GM12891 (cell line): ENCODE measurements around the gene NPY4R2.
"Not testable (repeated sequence)": the region's sequence is repeated elsewhere in the genome, so short reads cannot be mapped to it uniquely, and the experiment has no call there.

Experiments
- PAX5 ChIP-seq: IDR thresholded peaks from 2 replicates; pipeline ENCODE4 v1.6.1; 2011; ENCODE audit warnings: low read length, moderate library complexity, mild to moderate bottlenecking; ENCODE audit not compliant: insufficient read depth, severe bottlenecking
- POLR2A ChIP-seq: IDR thresholded peaks from 2 replicates; pipeline ENCODE4 v1.6.1; 2011; ENCODE audit warnings: low read depth, low read length, control low read depth
- POLR2AphosphoS5 ChIP-seq: IDR thresholded peaks from 2 replicates; pipeline ENCODE4 v1.6.1; 2011; ENCODE audit warnings: low read depth, low read length, control low read depth
- POU2F2 ChIP-seq: IDR thresholded peaks from 2 replicates; pipeline ENCODE4 v1.6.1; 2011; ENCODE audit warnings: low read depth, mild to moderate bottlenecking, control low read depth, low read length, moderate library complexity
- SPI1 ChIP-seq: IDR thresholded peaks from 2 replicates; pipeline ENCODE4 v1.6.1; 2011; ENCODE audit warnings: low read depth, low read length, control low read depth
- TAF1 ChIP-seq: IDR thresholded peaks from 2 replicates; pipeline ENCODE4 v1.6.1; 2011; ENCODE audit warnings: low read depth, low read length, control low read depth

GRCh38 chr10:47897813-47898212 lies 20.6 kb upstream of the NPY4R2 start:
- not testable (repeated sequence) for TF ChIP-seq POLR2AphosphoS5, TAF1, POLR2A, PAX5, SPI1, POU2F2
